Measurements from ENCODE around the gene SYNGAP1.
"Not testable (repeated sequence)": the region's sequence is repeated elsewhere in the genome, so short reads cannot be mapped to it uniquely, and the experiment has no call there.

The SYNGAP1 gene

DNA sequence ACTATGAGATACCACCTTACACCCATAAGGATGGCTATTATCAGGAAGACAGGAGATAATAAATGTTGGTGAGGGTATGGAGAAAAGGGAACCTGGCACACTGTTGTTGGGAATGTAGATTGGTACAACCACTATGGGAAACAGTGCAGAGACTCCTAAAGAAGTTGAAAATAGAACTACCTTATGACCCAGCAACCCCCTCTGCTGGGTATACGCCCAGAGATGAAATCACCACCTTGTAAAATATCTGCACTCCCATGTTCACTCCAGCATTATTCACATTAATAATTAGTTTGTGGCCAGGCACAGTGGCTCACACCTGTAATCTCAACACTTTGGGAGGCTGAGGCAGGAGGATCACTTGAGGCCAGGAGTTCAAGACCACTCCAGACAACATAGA lies 61.3 kb downstream of the SYNGAP1 start:
- no peak for DNase-seq (ENCODE audit: low read depth)

DNA sequence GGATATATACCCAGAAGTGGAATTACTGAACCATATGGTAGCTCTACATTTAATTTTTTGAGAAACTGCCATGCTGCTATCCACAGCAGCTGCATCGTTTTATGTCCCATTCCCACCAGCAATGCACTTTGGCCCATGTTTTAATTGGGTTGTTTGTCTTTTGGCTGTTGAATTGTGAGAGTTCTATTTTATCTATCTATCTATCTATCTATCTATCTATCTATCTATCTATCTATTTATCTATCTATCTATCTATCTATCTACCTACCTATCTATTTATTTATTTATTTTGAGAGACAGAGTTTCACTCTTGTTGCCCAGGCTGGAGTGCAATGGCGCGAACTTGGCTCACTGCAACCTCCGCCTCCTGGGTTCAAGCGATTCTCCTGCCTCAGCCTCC lies 62.8 kb downstream of the SYNGAP1 start:
- not testable (repeated sequence) for DNase-seq (ENCODE audit: low read depth)

DNA sequence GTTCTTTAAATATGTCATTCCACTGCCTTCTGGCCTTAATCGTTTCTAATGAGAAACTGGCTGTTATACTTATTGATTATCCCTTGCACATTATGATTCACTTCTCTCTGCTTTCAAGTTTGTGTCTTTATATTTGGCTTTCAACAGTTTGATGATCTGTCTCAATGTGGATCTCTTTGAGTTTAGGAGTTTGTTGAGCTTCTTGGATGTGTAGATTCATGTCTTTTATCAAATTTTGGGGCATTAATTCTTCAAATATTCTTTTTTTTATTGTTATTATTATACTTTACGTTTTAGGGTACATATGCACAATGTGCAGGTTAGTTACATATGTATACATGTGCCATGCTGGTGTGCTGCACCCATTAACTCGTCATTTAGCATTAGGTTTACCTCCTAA lies 63.8 kb downstream of the SYNGAP1 start:
- no peak for DNase-seq (ENCODE audit: low read depth)

DNA sequence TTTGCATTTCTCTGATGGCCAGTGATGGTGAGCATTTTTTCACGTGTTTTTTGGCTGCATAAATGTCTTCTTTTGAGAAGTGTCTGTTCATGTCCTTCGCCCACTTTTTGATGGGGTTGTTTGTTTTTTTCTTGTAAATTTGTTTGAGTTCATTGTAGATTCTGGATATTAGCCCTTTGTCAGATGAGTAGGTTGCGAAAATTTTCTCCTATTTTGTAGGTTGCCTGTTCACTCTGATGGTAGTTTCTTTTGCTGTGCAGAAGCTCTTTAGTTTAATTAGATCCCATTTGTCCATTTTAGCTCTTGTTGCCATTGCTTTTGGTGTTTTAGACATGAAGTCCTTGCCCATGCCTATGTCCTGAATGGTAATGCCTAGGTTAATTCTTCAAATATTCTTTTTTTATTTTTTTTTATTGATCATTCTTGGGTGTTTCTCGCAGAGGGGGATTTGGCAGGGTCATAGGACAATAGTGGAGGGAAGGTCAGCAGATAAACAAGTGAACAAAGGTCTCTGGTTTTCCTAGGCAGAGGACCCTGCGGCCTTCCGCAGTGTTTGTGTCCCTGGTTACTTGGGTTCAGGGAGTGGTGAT lies 64.9 kb downstream of the SYNGAP1 start:
- DNase-seq (ENCODE audit: low read depth): not testable (repeated sequence)

DNA sequence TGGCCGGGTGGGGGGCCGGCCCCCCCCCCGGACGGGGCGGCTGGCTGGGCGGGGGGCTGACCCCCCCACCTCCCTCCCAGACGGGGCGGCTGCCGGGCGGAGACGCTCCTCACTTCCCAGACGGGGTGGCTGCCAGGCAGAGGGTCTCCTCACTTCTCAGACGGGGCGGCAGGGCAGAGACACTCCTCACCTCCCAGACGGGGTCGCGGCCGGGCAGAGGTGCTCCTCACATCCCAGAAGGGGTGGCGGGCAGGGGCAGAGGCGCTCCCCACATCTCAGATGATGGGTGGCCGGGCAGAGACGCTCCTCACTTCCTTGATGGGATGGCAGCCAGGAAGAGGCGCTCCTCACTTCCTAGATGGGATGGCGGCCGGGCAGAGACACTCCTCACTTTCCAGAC lies 65.8 kb downstream of the SYNGAP1 start:
- not testable (repeated sequence) for DNase-seq (ENCODE audit: low read depth)

DNA sequence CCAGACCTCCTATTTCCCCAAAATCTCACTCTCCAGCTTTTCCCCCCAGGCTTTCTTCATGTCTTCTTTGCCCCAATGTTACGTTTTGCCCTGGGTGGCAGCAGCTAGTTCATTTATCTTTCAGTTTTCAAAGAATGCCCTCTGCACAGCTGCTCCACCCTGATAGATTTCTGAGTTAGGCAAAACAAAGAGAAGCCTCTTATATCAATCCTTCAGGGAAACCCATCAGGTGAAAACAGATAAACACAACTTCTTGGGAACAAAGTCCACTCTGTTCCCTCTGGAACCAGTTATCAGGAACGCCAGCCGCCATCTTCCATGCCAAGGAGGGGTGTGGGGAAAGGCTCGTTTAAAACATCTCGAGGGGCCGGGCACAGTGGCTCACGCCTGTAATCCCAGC lies 68.5 kb downstream of the SYNGAP1 start:
- DNase-seq (ENCODE audit: low read depth): no peak

DNA sequence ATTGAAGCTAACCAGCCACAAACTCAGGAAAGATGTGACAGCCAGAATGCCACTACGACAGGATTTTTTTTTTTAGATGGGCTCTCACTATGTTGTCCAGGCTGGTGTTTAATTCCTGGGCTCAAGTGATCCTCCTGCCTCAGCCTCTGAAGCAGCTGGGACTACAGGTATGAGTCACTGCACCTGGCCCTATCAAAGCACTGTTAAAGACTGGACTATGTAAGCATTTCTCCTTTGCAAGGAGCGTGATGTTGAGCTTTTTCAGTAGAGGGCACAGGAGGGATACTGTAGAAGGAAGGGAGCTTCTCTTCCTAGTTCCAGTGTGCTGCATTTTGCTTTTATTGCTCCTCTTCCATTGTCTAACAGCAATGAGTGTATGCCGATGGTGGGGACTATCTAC lies 70.3 kb downstream of the SYNGAP1 start:
- DNase-seq (ENCODE audit: low read depth): no peak

DNA sequence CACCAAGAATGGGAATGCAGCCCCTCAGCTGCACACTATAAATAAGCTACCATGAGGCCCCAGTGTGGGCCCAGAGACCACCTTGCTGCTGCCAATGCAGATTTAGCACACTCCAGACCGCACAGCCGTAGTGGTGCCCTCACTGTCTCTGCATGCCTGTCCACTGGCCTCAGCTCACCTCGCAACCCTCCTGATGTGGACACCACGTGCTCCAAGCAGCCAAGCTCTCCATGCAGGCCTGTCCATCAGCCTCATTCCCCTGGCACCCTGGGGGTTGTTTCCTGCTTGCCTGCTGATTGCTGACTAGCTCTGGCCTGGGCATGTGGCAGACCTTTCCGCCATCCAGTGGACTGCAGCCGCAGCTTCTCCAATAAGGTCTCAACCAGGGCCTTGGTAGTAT lies 70.8 kb downstream of the SYNGAP1 start:
- DNase-seq (ENCODE audit: low read depth): no peak

DNA sequence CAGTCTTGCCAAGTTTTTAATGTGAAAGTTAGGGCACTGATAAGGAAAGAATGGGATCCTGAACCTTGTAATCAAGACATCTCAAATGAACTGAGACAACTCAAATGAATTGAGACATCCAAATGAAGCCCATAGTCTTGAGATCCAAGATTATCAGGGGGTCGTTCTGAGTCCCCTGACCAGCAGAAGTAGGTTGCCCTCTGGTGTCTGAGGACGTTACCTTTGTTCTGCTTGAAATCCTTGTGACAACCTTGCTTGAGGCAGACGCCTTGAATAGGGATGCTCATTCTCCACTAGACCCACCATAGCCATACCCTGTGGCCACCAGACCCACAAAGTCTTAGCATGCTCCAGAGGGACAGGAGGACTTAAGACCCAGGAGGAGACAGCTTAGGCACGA lies 72.2 kb downstream of the SYNGAP1 start:
- no peak for DNase-seq (ENCODE audit: low read depth)

DNA sequence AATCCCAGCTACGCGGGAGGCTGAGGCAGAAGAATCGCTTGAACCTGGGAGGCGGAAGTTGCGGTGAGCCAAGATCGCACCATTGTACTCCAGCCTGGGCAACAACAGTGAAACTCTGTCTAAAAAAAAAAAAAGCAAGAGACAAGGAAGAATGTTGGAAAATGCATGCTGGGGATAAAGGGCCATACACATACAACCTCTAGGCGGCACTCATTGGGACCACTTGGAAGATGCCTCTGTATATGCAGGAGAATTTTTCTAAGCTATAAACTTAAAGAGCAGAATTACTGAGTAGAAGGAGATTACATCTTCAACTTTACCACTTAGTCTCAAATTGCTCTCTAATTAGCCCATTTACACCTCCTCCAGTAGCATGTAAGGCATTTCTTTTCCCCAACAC lies 77.3 kb downstream of the SYNGAP1 start:
- DNase-seq (ENCODE audit: low read depth): no peak

DNA sequence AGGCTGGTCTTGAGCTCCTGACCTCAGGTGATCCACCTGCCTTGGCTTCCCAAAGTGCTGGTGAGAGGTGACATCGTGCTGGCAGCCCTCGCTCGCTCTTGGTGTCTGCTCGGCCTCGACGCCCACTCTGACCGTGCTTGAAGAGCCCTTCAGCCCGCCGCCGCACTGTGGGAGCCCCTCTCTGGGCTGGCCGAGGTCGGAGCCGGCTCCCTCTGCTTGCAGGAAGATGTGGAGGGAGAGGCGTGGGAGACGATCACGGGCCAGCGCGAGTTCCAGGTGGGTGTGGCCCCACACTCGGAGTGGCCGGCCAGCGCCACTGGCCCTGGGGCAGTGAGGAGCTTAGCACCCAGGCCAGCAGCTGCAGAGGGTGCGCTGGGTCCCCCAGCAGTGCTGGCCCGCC lies 82.6 kb downstream of the SYNGAP1 start:
- DNase-seq (ENCODE audit: low read depth): no peak

DNA sequence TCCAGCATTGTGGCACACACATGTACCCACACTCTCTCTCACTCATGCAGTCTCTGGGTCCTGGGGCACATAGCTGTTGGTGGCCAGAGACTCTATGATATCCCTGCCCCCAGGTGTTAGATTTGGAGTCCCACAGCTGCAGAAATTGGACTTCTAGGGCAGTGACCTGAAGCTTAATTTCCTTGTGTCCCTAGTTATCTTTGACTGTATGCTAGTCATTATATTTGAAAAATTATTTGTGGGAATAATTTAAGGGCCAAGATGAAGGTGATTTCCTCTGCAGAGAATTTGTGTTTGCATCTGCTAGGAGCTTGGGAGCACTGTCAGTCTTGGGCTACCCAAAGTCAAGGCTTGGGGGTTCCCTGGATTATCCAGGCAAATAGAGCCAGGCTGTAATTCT lies 84.6 kb downstream of the SYNGAP1 start:
- no peak for DNase-seq (ENCODE audit: low read depth)

Measured in CMK (cell line).